CD14-positive monocyte (primary cell): ENCODE data around the gene DHRS7B. TPM values are rescaled to one million over a fixed set of nuclear protein-coding genes. Genes with fewer than 3 reads are reported as not detected.

ENCODE experiments used
- DNase-seq, 3 donors: peaks; one replicate each; pipeline ENCODE4 v3.0.0-alpha.2; 2011 to 2022
- H2AFZ ChIP-seq: 2 replicates; pipeline ENCODE4 v1.6.0; 2012; ENCODE audit warnings: mild to moderate bottlenecking, low read depth, low read length, inconsistent platforms; ENCODE audit not compliant: insufficient read depth, poor library complexity, severe bottlenecking
- H3K27ac ChIP-seq, 2 donors: 1 replicate in 1 of 2; 2 replicates in 1 of 2; pipeline ENCODE4 v1.5.1; 2012 to 2013; ENCODE audit warnings: low read length in 2 of 2, control low read depth in 1 of 2, inconsistent platforms in 1 of 2, low read depth in 1 of 2, mild to moderate bottlenecking in 1 of 2
- H3K27me3 ChIP-seq, 2 donors: one replicate each; pipeline versions ENCODE4 v1.6.0 to v1.6.1; 2011 to 2013; ENCODE audit warnings: low read length in 2 of 2; ENCODE audit not compliant: control insufficient read depth in 2 of 2, insufficient read depth in 2 of 2
- H3K36me3 ChIP-seq, 2 donors: replicated peaks in 1 of 2; 1 replicate in 1 of 2; 2 replicates in 1 of 2; pipeline versions ENCODE4 v1.5.1 to v1.6.1; 2012 to 2013; ENCODE audit warnings: low read length in 2 of 2, control low read depth in 1 of 2, inconsistent platforms in 1 of 2, mild to moderate bottlenecking in 1 of 2; ENCODE audit not compliant: insufficient read depth in 2 of 2, control insufficient read depth in 1 of 2
- H3K4me1 ChIP-seq, 2 donors: 1 replicate in 1 of 2; 2 replicates in 1 of 2; pipeline versions ENCODE4 v1.5.1 to v1.6.1; 2012 to 2013; ENCODE audit warnings: low read length in 2 of 2, control low read depth in 1 of 2, inconsistent platforms in 1 of 2, mild to moderate bottlenecking in 1 of 2, moderate library complexity in 1 of 2; ENCODE audit not compliant: insufficient read depth in 2 of 2, control insufficient read depth in 1 of 2
- H3K4me2 ChIP-seq: replicated peaks from 2 replicates; pipeline ENCODE3; 2012; ENCODE audit warnings: low read length, moderate library complexity, mild to moderate bottlenecking; ENCODE audit not compliant: poor library complexity, severe bottlenecking; ENCODE audit errors: extremely low read depth
- H3K4me3 ChIP-seq, 3 experiments: fragments of 200-600 bp in 1 of 3; sonication (generic) in 1 of 3; replicated peaks in 1 of 3; 1 replicate in 2 of 3; 2 replicates in 1 of 3; pipeline ENCODE4 v1.5.1; 2011 to 2013; ENCODE audit warnings: low read length in 3 of 3, mild to moderate bottlenecking in 3 of 3, control low read depth in 2 of 3, low read depth in 2 of 3, inconsistent platforms in 1 of 3, moderate library complexity in 1 of 3
- H3K79me2 ChIP-seq: 2 replicates; pipeline ENCODE4 v1.6.0; 2012; ENCODE audit warnings: mild to moderate bottlenecking, control low read depth, inconsistent platforms, low read length, moderate library complexity; ENCODE audit not compliant: insufficient read depth
- H3K9ac ChIP-seq: 2 replicates; pipeline ENCODE4 v1.6.0; 2017; ENCODE audit warnings: low read length, mild to moderate bottlenecking; ENCODE audit not compliant: insufficient read depth, poor library complexity, severe bottlenecking
- H3K9me3 ChIP-seq, 2 donors: replicated peaks in 1 of 2; 1 replicate in 1 of 2; 2 replicates in 1 of 2; pipeline versions ENCODE4 v1.5.1 to v1.6.1; 2012 to 2013; ENCODE audit warnings: low read length in 2 of 2, control low read depth in 1 of 2; ENCODE audit not compliant: control insufficient read depth in 1 of 2, insufficient read depth in 1 of 2
- H4K20me1 ChIP-seq: 2 replicates; pipeline ENCODE4 v1.6.0; 2012; ENCODE audit warnings: mild to moderate bottlenecking, low read length, control low read depth, moderate library complexity; ENCODE audit not compliant: insufficient read depth
- H3K27ac Mint-ChIP-seq, 7 donors: one replicate each; pipeline ENCODE4 v1.8.0; 2020; ENCODE audit warnings: mild to moderate bottlenecking in 7 of 7, mixed read lengths in 7 of 7, moderate library complexity in 6 of 7, inconsistent platforms in 2 of 7
- H3K27me3 Mint-ChIP-seq, 3 donors: one replicate each; pipeline ENCODE4 v1.8.0; 2021 to 2022; ENCODE audit warnings: low read depth in 3 of 3, mild to moderate bottlenecking in 3 of 3, mixed read lengths in 3 of 3, moderate library complexity in 3 of 3, inconsistent platforms in 1 of 3
- H3K36me3 Mint-ChIP-seq, 2 donors: one replicate each; pipeline ENCODE4 v1.8.0; 2020; ENCODE audit warnings: mixed read lengths in 2 of 2, inconsistent platforms in 1 of 2, mild to moderate bottlenecking in 1 of 2
- H3K4me1 Mint-ChIP-seq: one replicate; pipeline ENCODE4 v1.8.0; 2020; ENCODE audit warnings: mild to moderate bottlenecking, mixed read lengths
- H3K4me3 Mint-ChIP-seq, 2 donors: one replicate each; pipeline ENCODE4 v1.8.0; 2020; ENCODE audit warnings: mild to moderate bottlenecking in 2 of 2, mixed read lengths in 2 of 2, moderate library complexity in 1 of 2
- H3K9me3 Mint-ChIP-seq, 7 donors: one replicate each; pipeline ENCODE4 v1.8.0; 2020 to 2022; ENCODE audit warnings: mixed read lengths in 7 of 7, mild to moderate bottlenecking in 6 of 7, moderate library complexity in 6 of 7, inconsistent platforms in 2 of 7
- whole genome bisulfite sequencing: methylation state at CpG from one replicate; pipeline ENCODE4 v1.1.5; 2013; ENCODE audit warnings: missing lambda C conversion rate; ENCODE audit not compliant: insufficient coverage; 5-methylcytosine and 5-hydroxymethylcytosine counted together
- intact Hi-C, 2 donors: fragments of 100-400 bp; cut with micrococcal nuclease; formaldehyde crosslinking; loops; one replicate each; pipeline versions ENCODE4 v1.15.0 to v1.15.1; 2023
- polyA plus RNA-seq, 3 donors: library from polyadenylated mRNA; depleted of rRNA in 1 of 3; unstranded in 2 of 3; stranded (reverse) in 1 of 3; fragments of 300-500 nt in 2 of 3; fragments of >200 nt in 1 of 3; fragmentation: Illumina TruSeq in 2 of 3; gene quantifications; 1 replicate in 2 of 3; 2 replicates in 1 of 3; pipeline ENCODE4 v1.2.3, GENCODE V29; 2012 to 2021
- TF ChIP-seq, protein P1 (sequence below): fragments of 200-600 bp; IDR thresholded peaks from one replicate; pipeline ENCODE4 v1.8.0; 2022; ENCODE audit warnings: antibody characterized with exemption, mild to moderate bottlenecking

The DHRS7B gene
- polyA plus RNA-seq, 3 donors, result 23.2 to 37.8 (median 33.9) TPM

DNA sequence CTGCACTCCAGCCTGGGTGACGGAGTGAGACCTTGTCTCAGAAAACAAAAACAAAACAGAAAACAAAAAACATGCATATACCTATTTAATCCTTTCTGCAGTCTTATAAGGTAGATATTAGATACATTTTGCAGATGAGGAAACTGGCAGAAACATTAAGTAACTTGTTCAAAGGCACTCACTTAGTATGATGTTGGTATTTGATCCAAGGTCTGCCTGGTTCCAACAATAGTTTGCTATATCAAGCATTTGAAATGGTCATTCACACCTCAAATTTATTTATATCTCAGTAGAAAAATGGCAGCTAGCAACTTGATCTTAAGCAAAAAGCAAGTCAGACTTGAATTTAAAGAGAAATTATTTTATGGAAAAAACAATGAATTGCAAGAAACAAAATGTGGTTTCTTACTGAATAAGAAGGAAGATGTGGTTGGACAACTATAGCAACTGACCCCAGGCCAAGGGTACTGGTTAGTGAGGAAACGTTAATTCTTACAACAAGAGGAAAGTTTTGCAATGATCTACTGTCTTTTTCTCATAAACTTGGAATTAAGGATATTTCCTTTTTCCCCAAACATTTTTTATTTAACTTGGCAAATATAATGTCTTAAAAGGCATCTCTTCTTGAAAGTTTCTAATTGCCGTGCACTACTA is 19.7 kb downstream of the DHRS7B start:
- Histone ChIP-seq H3K4me1 (peaks cover 91 to 98% of the 10 kb centered on the region in 2 donors), H2AFZ (no peak overlapping the region), H3K79me2 (peaks cover 85% of the 10 kb centered on the region), H3K9ac (peak overlapping the region; percentile 6), H4K20me1 (no peaks in the 10 kb centered on the region), H3K4me3 (peak overlapping the region in 2 of 3 experiments; percentile 22 to 52), H3K4me2 (peak overlapping the region; percentile 62), H3K27ac (peak overlapping the region; percentile 72 to 83), H3K27me3 (no peaks in the 10 kb centered on the region), H3K36me3 (no peaks in the 10 kb centered on the region), H3K9me3 (no peaks in the 10 kb centered on the region)
- peak overlapping the region; percentile 84 to 95 (median 93) for H3K27ac Mint-ChIP-seq
- H3K36me3 Mint-ChIP-seq, result peaks cover 3 to 19% of the 10 kb centered on the region in 2 donors
- peak overlapping the region; percentile 41 to 82 for H3K4me3 Mint-ChIP-seq
- H3K9me3 Mint-ChIP-seq, result peaks cover 0 to 9% (median 0%) of the 10 kb centered on the region in 7 donors
- no CpG with 5 or more reads among the region's 3 CpGs for WGBS
- TF ChIP-seq, protein P1, sequence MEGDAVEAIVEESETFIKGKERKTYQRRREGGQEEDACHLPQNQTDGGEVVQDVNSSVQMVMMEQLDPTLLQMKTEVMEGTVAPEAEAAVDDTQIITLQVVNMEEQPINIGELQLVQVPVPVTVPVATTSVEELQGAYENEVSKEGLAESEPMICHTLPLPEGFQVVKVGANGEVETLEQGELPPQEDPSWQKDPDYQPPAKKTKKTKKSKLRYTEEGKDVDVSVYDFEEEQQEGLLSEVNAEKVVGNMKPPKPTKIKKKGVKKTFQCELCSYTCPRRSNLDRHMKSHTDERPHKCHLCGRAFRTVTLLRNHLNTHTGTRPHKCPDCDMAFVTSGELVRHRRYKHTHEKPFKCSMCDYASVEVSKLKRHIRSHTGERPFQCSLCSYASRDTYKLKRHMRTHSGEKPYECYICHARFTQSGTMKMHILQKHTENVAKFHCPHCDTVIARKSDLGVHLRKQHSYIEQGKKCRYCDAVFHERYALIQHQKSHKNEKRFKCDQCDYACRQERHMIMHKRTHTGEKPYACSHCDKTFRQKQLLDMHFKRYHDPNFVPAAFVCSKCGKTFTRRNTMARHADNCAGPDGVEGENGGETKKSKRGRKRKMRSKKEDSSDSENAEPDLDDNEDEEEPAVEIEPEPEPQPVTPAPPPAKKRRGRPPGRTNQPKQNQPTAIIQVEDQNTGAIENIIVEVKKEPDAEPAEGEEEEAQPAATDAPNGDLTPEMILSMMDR, result no peak
- intact Hi-C loops, result no loop called here
- H3K4me1 Mint-ChIP-seq, result peaks cover 89% of the 10 kb centered on the region
- H3K27me3 Mint-ChIP-seq, result no peaks in the 10 kb centered on the region
- peak in 2 of 3 donors; percentile 17 to 45 for DNase-seq

DNA sequence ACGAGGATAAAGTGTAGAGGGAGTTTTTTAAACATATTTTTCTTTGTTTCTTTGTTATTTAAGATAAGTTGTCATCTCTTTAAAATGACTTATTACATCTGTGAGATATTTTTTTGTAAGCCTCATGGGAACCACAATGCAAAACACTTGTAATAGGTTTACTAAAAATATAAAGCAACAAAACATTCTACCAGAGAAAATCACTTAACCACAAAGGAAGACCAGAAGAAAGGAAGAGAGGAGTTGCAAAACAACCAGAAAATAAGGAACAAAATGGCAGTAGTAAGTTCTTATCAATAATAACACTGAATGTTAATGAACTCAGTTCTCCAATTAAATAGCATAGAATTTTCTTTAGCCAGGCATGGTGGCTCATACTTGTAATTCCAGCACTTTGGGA is 22.9 kb downstream of the DHRS7B start:
- no peaks in the 10 kb centered on the region for H3K9me3 ChIP-seq
- H3K9ac ChIP-seq, result no peak overlapping the region
- H3K4me1 ChIP-seq, result peaks cover 90 to 96% of the 10 kb centered on the region in 2 donors
- intact Hi-C loops, result no loop called here
- no peaks in the 10 kb centered on the region for H4K20me1 ChIP-seq
- H3K4me1 Mint-ChIP-seq, result peaks cover 91% of the 10 kb centered on the region
- H3K4me3 Mint-ChIP-seq, result peak overlapping the region in 1 of 2 donors; percentile 36
- no peaks in the 10 kb centered on the region for H3K27me3 Mint-ChIP-seq
- no CpG with 5 or more reads among the region's 1 CpG for WGBS
- peaks cover 2 to 19% of the 10 kb centered on the region in 2 donors for H3K36me3 Mint-ChIP-seq
- H3K4me3 ChIP-seq, result peak overlapping the region in 1 of 3 experiments; percentile 41
- peak overlapping the region; percentile 12 to 88 (median 79) for H3K27ac Mint-ChIP-seq
- H3K36me3 ChIP-seq, result no peaks in the 10 kb centered on the region
- TF ChIP-seq, protein P1, result no peak
- H3K27ac ChIP-seq, result peak overlapping the region in 1 of 2 donors; percentile 79
- H3K79me2 ChIP-seq, result peaks cover 72% of the 10 kb centered on the region
- peaks cover 0 to 15% (median 0%) of the 10 kb centered on the region in 7 donors for H3K9me3 Mint-ChIP-seq
- no peaks in the 10 kb centered on the region for H3K27me3 ChIP-seq
- DNase-seq, result peak in 1 of 3 donors; percentile 32
- no peak overlapping the region for H2AFZ ChIP-seq
- H3K4me2 ChIP-seq, result peak overlapping the region; percentile 49
